Measurements from ENCODE around the gene SFXN1.

- TF ChIP-seq EZH2 (IDR thresholded peaks at IDR 0.05; ENCODE audit: insufficient read depth, poor library complexity, severe bottlenecking) = no peak
- no peak for TF ChIP-seq EZH2phosphoT487 (IDR thresholded peaks at IDR 0.05; ENCODE audit: insufficient read depth, low read depth)
These were observed 72.9 kb downstream of the SFXN1 start for GRCh38 chr5:175551266-175551665.
